Thoracic aorta (tissue), 2 donors: ENCODE data around the gene TMEM242. TPM values are rescaled to one million over a fixed set of nuclear protein-coding genes. Genes with fewer than 3 reads are reported as not detected.

Experiments
- ATAC-seq: fragments of 150-250 bp; one replicate; pipeline ENCODE4 v1.8.0; 2017; ENCODE audit warnings: low read depth; ENCODE audit not compliant: insufficient number of reproducible peaks, low FRiP score
- DNase-seq: peaks from one replicate; pipeline ENCODE4 v3.0.0-alpha.2; 2020; ENCODE audit warnings: low spot score
- H3K27ac ChIP-seq, 2 donors: fragments of 200-600 bp; sonication (generic); 1 replicate in 1 of 2; 2 replicates in 1 of 2; pipeline ENCODE4 v1.5.1; 2016; ENCODE audit warnings: mild to moderate bottlenecking in 2 of 2, moderate library complexity in 2 of 2
- H3K27me3 ChIP-seq: fragments of 200-600 bp; sonication (generic); replicated peaks from 2 replicates; pipeline ENCODE4 v1.6.0; 2016; ENCODE audit warnings: mild to moderate bottlenecking; ENCODE audit not compliant: insufficient read depth
- H3K36me3 ChIP-seq: fragments of 200-600 bp; sonication (generic); one replicate; pipeline ENCODE4 v1.5.1; 2016
- H3K4me1 ChIP-seq, 2 donors: fragments of 200-600 bp; sonication (generic); 1 replicate in 1 of 2; 2 replicates in 1 of 2; pipeline versions ENCODE4 v1.5.1 to v1.6.0; 2016; ENCODE audit warnings: low read depth in 2 of 2, mild to moderate bottlenecking in 1 of 2; ENCODE audit not compliant: control insufficient read depth in 1 of 2
- H3K4me3 ChIP-seq: fragments of 200-600 bp; sonication (generic); 2 replicates; pipeline ENCODE4 v1.5.1; 2016; ENCODE audit warnings: mild to moderate bottlenecking
- H3K9me3 ChIP-seq: fragments of 200-600 bp; sonication (generic); 2 replicates; pipeline ENCODE4 v1.5.1; 2016
- total RNA-seq, 2 donors: library from RNA; depleted of rRNA; stranded (reverse); fragments of >200 nt; gene quantifications; one replicate each; pipeline versions ENCODE4 v1.1.0 to v1.2.3, GENCODE V29; 2016
- TF ChIP-seq, protein P1 (sequence below): fragments of 200-600 bp; sonication (generic); IDR thresholded peaks from one replicate; pipeline ENCODE4 v1.5.1; 2019; ENCODE audit warnings: antibody characterized with exemption

TMEM242 gene
- total RNA-seq, 2 donors from 2014 or later, result 7.3 to 8.8 TPM

DNA sequence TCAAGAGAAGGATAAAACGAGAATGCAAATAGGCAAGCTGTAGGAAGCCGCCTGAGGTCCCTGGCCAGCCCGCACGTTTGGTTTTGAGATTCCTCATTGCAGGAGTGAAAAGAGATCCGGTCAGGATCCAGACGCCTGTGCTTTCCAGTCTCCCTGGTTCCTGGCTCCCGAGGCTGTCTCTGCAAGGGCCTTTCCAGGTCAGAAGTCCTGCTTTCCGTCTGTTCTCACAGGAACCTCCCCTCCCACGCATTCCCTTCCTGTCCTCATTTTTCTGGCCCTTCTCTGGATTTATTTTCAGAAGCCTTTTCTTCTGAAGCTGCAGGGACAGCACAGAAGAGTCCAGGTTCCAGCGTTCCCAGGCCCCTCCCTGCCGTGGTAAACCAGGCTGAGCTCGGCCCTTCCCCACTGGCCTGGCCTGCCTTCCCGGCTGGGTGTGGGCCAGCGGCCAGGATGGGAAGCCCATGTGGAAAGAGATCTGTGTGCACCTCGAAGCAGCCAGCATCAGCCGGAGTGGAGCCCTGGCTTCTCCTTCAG lies 54.0 kb downstream of the TMEM242 start:
- Histone ChIP-seq H3K27me3 (no peaks in the 10 kb centered on the region), H3K27ac (peak overlapping the region; percentile 84 to 87), H3K4me1 (peaks cover 23 to 65% of the 10 kb centered on the region in 2 donors), H3K4me3 (peak overlapping the region; percentile 44), H3K9me3 (no peaks in the 10 kb centered on the region), H3K36me3 (no peaks in the 10 kb centered on the region)
- TF ChIP-seq, protein P1, sequence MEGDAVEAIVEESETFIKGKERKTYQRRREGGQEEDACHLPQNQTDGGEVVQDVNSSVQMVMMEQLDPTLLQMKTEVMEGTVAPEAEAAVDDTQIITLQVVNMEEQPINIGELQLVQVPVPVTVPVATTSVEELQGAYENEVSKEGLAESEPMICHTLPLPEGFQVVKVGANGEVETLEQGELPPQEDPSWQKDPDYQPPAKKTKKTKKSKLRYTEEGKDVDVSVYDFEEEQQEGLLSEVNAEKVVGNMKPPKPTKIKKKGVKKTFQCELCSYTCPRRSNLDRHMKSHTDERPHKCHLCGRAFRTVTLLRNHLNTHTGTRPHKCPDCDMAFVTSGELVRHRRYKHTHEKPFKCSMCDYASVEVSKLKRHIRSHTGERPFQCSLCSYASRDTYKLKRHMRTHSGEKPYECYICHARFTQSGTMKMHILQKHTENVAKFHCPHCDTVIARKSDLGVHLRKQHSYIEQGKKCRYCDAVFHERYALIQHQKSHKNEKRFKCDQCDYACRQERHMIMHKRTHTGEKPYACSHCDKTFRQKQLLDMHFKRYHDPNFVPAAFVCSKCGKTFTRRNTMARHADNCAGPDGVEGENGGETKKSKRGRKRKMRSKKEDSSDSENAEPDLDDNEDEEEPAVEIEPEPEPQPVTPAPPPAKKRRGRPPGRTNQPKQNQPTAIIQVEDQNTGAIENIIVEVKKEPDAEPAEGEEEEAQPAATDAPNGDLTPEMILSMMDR, result no peak
- ATAC-seq (peak; percentile 57), DNase-seq (peak; percentile 27)

DNA sequence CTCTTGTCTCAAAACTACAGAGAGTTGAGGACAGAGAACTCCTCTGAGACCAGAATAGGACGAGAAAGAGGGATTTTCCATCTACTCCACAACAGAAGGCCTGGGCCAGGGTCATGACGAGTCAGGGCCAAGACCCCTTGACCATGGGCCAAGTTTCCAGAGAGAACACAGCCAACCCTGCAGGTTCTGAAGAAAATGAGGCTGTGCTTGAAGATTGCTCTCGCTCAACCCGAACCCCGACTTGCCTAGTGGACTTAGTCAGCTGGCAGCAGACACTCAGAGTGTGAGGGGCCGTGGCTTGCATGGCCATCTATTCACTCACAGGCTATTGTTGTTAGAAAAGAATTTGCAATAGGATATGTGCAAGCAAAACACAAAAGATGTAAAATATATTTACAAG lies 54.5 kb downstream of the TMEM242 start:
- TF ChIP-seq, protein P1, result no peak
- Histone ChIP-seq H3K27me3 (no peaks in the 10 kb centered on the region), H3K4me3 (peak overlapping the region; percentile 44), H3K36me3 (no peaks in the 10 kb centered on the region), H3K9me3 (no peaks in the 10 kb centered on the region), H3K27ac (peak overlapping the region; percentile 84 to 87), H3K4me1 (peaks cover 27 to 63% of the 10 kb centered on the region in 2 donors)
- no peak for DNase-seq
- no peak for ATAC-seq

DNA sequence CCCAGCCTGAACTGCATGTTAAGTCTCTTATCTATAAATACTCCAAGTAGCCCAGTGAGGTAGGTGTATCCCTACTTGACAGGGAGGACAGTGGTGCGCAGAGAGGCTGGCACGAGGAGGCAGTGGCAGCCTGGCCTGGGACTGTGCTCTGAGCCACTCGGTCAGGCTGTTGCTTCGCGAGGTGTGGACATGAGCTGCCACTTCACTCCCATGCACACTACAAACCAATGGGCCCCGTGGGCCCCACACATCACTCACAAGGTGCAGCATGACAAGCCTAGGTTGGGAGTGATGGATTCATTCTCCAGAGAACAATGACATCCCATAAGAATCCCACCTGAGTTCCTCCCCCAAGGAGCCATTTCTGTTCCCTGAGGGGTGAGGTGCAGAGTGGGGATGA lies 54.9 kb downstream of the TMEM242 start:
- no peaks in the 10 kb centered on the region for H3K9me3 ChIP-seq
- no peaks in the 10 kb centered on the region for H3K27me3 ChIP-seq
- TF ChIP-seq, protein P1, result no peak
- no peak for DNase-seq
- H3K4me3 ChIP-seq, result no peak overlapping the region
- no peaks in the 10 kb centered on the region for H3K36me3 ChIP-seq
- H3K4me1 ChIP-seq, result peaks cover 25 to 63% of the 10 kb centered on the region in 2 donors
- H3K27ac ChIP-seq, result peak overlapping the region; percentile 84 to 87
- ATAC-seq, result no peak

DNA sequence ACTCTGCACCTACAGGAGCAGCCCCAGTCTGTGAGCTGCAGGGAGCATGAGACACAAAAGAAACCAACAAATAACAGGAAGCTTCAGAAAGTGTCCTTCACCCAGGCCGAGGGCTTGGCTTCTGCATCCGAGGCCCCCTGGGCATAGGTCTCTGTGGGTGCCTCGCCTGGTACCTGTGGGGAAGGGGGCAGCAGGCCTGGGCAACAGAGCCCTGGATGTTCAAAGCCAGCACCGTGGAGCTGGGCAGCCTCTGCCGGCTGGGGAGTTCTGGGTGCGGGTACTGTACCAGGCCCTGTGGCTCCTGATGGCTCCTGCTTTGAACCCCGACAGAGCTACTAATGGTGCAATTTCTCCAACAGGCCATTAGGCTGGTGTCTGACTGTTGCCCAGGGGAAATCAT lies 55.7 kb downstream of the TMEM242 start:
- TF ChIP-seq, protein P1, result no peak
- H3K36me3 ChIP-seq, result no peaks in the 10 kb centered on the region
- DNase-seq, result no peak
- peak overlapping the region; percentile 84 to 87 for H3K27ac ChIP-seq
- ATAC-seq, result no peak
- H3K9me3 ChIP-seq, result no peaks in the 10 kb centered on the region
- peaks cover 20 to 63% of the 10 kb centered on the region in 2 donors for H3K4me1 ChIP-seq
- no peaks in the 10 kb centered on the region for H3K27me3 ChIP-seq
- no peak overlapping the region for H3K4me3 ChIP-seq

DNA sequence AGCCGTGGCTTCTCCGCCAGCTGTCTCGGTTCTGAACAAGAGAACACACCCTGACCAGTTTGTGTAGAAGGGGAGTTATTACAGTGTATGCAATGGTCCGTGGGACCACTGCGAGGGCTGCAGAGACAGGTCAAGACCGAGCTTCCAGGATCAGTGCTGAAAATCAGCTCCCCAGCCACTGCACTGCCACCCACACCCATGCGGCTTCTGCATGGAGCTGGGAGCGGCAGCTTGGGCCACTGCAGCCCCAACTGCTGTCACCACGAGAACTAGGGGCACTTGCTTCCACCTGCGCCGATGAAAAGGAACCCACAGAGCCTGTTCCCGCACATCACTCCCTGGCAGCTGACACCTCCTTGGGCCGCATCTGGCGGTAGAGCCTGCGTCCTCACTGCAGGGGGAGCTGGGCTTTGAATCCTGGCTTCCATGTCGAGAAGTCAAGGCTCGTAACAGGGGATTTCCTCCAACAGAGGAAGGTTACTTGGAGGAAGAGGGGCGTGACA lies 56.2 kb downstream of the TMEM242 start:
- TF ChIP-seq, protein P1, result no peak
- no peak overlapping the region for H3K4me3 ChIP-seq
- no peaks in the 10 kb centered on the region for H3K27me3 ChIP-seq
- no peaks in the 10 kb centered on the region for H3K9me3 ChIP-seq
- no peaks in the 10 kb centered on the region for H3K36me3 ChIP-seq
- no peak for DNase-seq
- ATAC-seq, result no peak
- H3K27ac ChIP-seq, result peak overlapping the region in 1 of 2 donors; percentile 87
- peaks cover 20 to 65% of the 10 kb centered on the region in 2 donors for H3K4me1 ChIP-seq
